Muscle layer of colon (tissue), 2 donors: Measurements from ENCODE around the gene P2RX3.

Experiments used
- H3K27ac ChIP-seq: one replicate; pipeline ENCODE4 v1.7.0; 2013; ENCODE audit warnings: low read depth, mild to moderate bottlenecking, low read length, moderate library complexity
- H3K27me3 ChIP-seq, 2 donors: one replicate each; pipeline ENCODE4 v1.7.0; 2013; ENCODE audit warnings: low read length in 2 of 2, mild to moderate bottlenecking in 2 of 2; ENCODE audit not compliant: insufficient read depth in 2 of 2, control insufficient read depth in 1 of 2
- H3K36me3 ChIP-seq: one replicate; pipeline ENCODE4 v1.7.0; 2013; ENCODE audit warnings: mild to moderate bottlenecking, low read length; ENCODE audit not compliant: insufficient read depth
- H3K4me1 ChIP-seq: one replicate; pipeline ENCODE4 v1.7.0; 2013; ENCODE audit warnings: mild to moderate bottlenecking, low read length; ENCODE audit not compliant: insufficient read depth
- H3K4me3 ChIP-seq, 2 donors: one replicate each; pipeline ENCODE4 v1.7.0; 2013; ENCODE audit warnings: low read length in 2 of 2, low read depth in 1 of 2, mild to moderate bottlenecking in 1 of 2, moderate library complexity in 1 of 2
- H3K9ac ChIP-seq: one replicate; pipeline ENCODE4 v1.7.0; 2013; ENCODE audit warnings: low read length
- H3K9me3 ChIP-seq: one replicate; pipeline ENCODE4 v1.7.0; 2013; ENCODE audit warnings: mild to moderate bottlenecking, low read length
- donor health status: abdominal sarcoma.
- donor health status: Adenocarcinoma of cecum.

Gene P2RX3

GRCh38 chr11:57380975-57381374 lies 42.8 kb downstream of the P2RX3 start, which contains the start of gene PRG3:
Gene PRG3, minus strand, starts transcription at chr11:57381150. Its CDS starts 442 bp downstream, at chr11:57380708.
- H3K9ac ChIP-seq, result no peak within 1 kb of the TSS
- H3K36me3 ChIP-seq, result no peaks in the 10 kb centered on the region
- H3K4me1 ChIP-seq, result no peaks in the 10 kb centered on the region
- no peak within 1 kb of the TSS for H3K27ac ChIP-seq
- no peaks in the 10 kb centered on the region for H3K9me3 ChIP-seq
- H3K4me3 ChIP-seq, result no peak within 1 kb of the TSS
- peaks cover 0 to 4% of the 10 kb centered on the region in 2 donors for H3K27me3 ChIP-seq

GRCh38 chr11:57386178-57386940 lies 48.2 kb downstream of the P2RX3 start:
- H3K27ac ChIP-seq, result no peak overlapping the region

GRCh38 chr11:57387289-57388030 lies 49.3 kb downstream of the P2RX3 start:
- no peak overlapping the region for H3K9ac ChIP-seq
- no peaks in the 10 kb centered on the region for H3K27me3 ChIP-seq
- no peaks in the 10 kb centered on the region for H3K9me3 ChIP-seq
- no peak overlapping the region for H3K4me3 ChIP-seq
- no peaks in the 10 kb centered on the region for H3K36me3 ChIP-seq
- no peak overlapping the region for H3K27ac ChIP-seq
- no peaks in the 10 kb centered on the region for H3K4me1 ChIP-seq

More at GRCh38 chr11:57386178-57386940, 48.2 kb downstream of the P2RX3 start:
- Histone ChIP-seq H3K4me3 (no peak overlapping the region), H3K27me3 (no peaks in the 10 kb centered on the region), H3K9me3 (no peaks in the 10 kb centered on the region), H3K9ac (no peak overlapping the region), H3K36me3 (no peaks in the 10 kb centered on the region), H3K4me1 (no peaks in the 10 kb centered on the region)

DNA sequence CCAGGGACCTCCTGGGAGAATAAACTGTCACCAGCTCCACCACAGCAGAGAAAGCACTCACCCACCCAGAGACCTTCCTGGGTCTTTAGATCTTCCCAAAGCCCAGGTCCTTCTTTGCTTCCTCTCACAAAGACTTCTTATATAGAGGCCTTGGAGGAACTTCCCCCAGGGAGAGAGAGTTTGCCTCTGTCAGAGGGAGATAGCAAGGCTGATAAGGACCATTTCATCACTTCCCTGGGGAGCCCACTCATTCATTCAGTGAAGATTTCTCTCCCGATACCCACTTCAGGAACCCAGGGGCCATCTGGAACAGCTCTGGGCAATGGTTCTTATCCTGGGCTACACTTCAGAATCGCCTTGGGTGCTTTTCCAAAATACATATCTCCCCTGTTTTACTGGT lies 52.4 kb downstream of the P2RX3 start, which contains the start of gene PRG2:
PRG2 (minus strand) TSS at position 116 of the 400 bp plus-strand sequence. CDS start 706 bp downstream, outside the sequence.
- no peaks in the 10 kb centered on the region for H3K27me3 ChIP-seq
- H3K4me1 ChIP-seq, result no peaks in the 10 kb centered on the region
- H3K9ac ChIP-seq, result no peak within 1 kb of the TSS
- H3K36me3 ChIP-seq, result no peaks in the 10 kb centered on the region
- H3K9me3 ChIP-seq, result no peaks in the 10 kb centered on the region
- H3K27ac ChIP-seq, result no peak within 1 kb of the TSS
- H3K4me3 ChIP-seq, result no peak within 1 kb of the TSS

GRCh38 chr11:57391111-57391510 lies 53.0 kb downstream of the P2RX3 start:
- Histone ChIP-seq H3K4me1 (no peaks in the 10 kb centered on the region), H3K9ac (no peak overlapping the region), H3K4me3 (no peak overlapping the region), H3K36me3 (no peaks in the 10 kb centered on the region), H3K9me3 (no peaks in the 10 kb centered on the region), H3K27me3 (no peaks in the 10 kb centered on the region), H3K27ac (no peak overlapping the region)

- Histone ChIP-seq H3K36me3 (no peaks in the 10 kb centered on the region), H3K9ac (no peak overlapping the region), H3K27me3 (no peaks in the 10 kb centered on the region), H3K27ac (no peak overlapping the region), H3K4me1 (no peaks in the 10 kb centered on the region), H3K9me3 (no peaks in the 10 kb centered on the region), H3K4me3 (no peak overlapping the region)
Measured at GRCh38 chr11:57391539-57391938, 53.4 kb downstream of the P2RX3 start.

GRCh38 chr11:57392066-57392762 lies 54.1 kb downstream of the P2RX3 start:
- H3K9ac ChIP-seq, result no peak overlapping the region
- no peaks in the 10 kb centered on the region for H3K9me3 ChIP-seq
- no peak overlapping the region for H3K4me3 ChIP-seq
- no peaks in the 10 kb centered on the region for H3K27me3 ChIP-seq
- H3K4me1 ChIP-seq, result no peaks in the 10 kb centered on the region
- H3K36me3 ChIP-seq, result no peaks in the 10 kb centered on the region
- H3K27ac ChIP-seq, result no peak overlapping the region

GRCh38 chr11:57392763-57393105 lies 54.6 kb downstream of the P2RX3 start:
- Histone ChIP-seq H3K27ac (no peak overlapping the region), H3K27me3 (no peaks in the 10 kb centered on the region), H3K4me3 (no peak overlapping the region), H3K9ac (no peak overlapping the region), H3K4me1 (no peaks in the 10 kb centered on the region), H3K9me3 (no peaks in the 10 kb centered on the region), H3K36me3 (no peaks in the 10 kb centered on the region)

DNA sequence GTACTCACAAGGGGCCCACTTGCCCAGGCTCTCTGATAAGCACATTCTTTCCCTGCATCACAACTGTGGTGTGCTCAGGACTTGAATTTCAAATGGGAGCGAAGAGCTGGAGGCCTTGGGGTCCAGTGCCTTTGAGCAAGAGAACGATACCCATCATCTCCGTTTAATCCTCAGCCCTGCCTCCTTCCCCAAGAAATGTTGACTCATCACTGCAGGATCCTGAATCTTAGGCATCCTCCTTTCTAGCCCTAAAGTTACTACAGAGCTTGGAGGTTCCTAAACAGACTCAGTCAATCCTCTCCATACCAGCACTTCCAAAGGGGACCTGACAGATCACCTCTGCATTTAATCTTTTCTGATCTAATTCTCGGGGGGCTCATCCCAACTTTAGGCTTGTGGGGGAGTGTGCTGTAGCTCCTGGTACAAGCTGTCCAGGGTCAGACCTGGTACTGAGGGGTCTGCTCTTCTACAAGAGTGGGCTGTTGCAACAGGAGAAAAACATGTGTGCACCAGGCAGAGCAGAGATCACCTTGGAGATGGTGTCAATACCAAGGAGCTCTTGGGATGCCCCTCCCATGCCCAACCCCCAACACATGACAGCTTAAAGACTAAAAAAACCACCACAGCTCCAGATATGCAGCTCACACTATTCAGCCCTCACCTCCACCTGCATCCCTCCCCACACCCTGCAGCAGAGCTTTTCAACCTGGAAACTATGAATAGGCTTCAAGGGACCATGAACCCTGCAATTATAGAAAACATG lies 56.2 kb downstream of the P2RX3 start:
- H3K27me3 ChIP-seq, result no peaks in the 10 kb centered on the region
- H3K27ac ChIP-seq, result no peak overlapping the region
- no peaks in the 10 kb centered on the region for H3K9me3 ChIP-seq
- H3K9ac ChIP-seq, result no peak overlapping the region
- no peak overlapping the region for H3K4me3 ChIP-seq
- H3K4me1 ChIP-seq, result no peaks in the 10 kb centered on the region
- no peaks in the 10 kb centered on the region for H3K36me3 ChIP-seq

- H3K9me3 ChIP-seq, result no peaks in the 10 kb centered on the region
- no peaks in the 10 kb centered on the region for H3K4me1 ChIP-seq
- no peak overlapping the region for H3K4me3 ChIP-seq
- H3K27ac ChIP-seq, result no peak overlapping the region
- no peak overlapping the region for H3K9ac ChIP-seq
- no peaks in the 10 kb centered on the region for H3K36me3 ChIP-seq
- H3K27me3 ChIP-seq, result no peaks in the 10 kb centered on the region
Measured at GRCh38 chr11:57395905-57396623, 57.9 kb downstream of the P2RX3 start.
